GM19351 (cell line): Measurements from ENCODE around the gene LORICRIN.

Experiments
- ATAC-seq: cut with Tn5 transposase; IDR thresholded peaks from one replicate; pipeline ENCODE4 v1.9.1; 2021; ENCODE audit warnings: mild to moderate bottlenecking, moderate library complexity; ENCODE audit not compliant: unreplicated experiment

LORICRIN gene

GRCh38 chr1:153302308-153302707, 42.8 kb downstream of the LORICRIN start:
- ATAC-seq, result no peak

GRCh38 chr1:153305682-153306081, 46.2 kb downstream of the LORICRIN start:
- ATAC-seq, result no peak

GRCh38 chr1:153306303-153307220, 47.1 kb downstream of the LORICRIN start:
- ATAC-seq, result no peak

DNA sequence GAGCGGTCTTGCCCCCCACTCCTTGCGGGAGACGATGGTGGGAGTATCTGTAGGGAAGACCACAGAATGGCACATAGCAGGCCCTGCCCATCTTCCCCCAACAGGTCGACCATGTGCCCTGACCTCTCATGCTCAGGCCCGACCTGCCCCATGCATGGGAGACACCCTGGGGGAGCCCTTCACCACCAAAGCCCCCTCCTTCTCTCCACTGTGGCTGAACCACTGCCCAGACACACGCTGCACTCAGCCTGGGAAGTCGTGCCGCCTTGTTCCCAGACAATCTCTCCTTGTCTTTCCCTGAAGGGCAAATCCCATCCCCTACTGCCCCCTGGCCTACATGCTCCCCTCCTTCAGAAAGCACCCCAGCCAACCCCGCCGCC, 47.7 kb downstream of the LORICRIN start:
- ATAC-seq, result no peak

DNA sequence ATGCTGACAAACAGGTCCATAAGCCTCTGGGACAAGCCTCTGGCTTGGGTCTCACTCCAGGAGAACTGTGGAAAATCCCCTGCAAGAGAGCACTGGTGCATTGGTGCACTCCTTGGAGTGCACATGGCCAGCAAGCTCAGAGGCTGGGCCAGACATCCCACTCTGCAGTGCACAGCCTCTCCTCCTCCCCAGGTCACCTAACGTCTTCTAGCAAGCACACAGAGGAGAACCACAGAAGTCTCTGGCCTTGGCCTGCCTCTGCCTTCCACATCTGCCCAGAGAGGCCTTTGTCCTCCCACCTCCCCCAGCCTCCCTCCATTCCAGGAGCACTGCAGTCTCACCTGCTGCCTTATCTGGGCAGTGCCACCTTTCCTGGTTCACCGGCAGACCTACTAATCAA, 49.1 kb downstream of the LORICRIN start:
- ATAC-seq, result no peak

- no peak for ATAC-seq
Observed at GRCh38 chr1:153309441-153309840, 50.0 kb downstream of the LORICRIN start.

- no peak for ATAC-seq
Observed at GRCh38 chr1:153310526-153310925, 51.0 kb downstream of the LORICRIN start.
